Measurements from ENCODE around the gene KDM4B. TPM values are rescaled to one million over a fixed set of nuclear protein-coding genes. Genes with fewer than 3 reads are reported as not detected.
"Not testable (repeated sequence)": the region's sequence is repeated elsewhere in the genome, so short reads cannot be mapped to it uniquely, and the experiment has no call there.

The KDM4B gene
- total RNA-seq, 2 donors from 2014 or later = 57.0 to 63.1 TPM

- H3K27me3 Mint-ChIP-seq = no peaks in the 10 kb centered on the region
- ATAC-seq (no peak), DNase-seq (ENCODE audit: low spot score) (peak; percentile 61)
- no peaks in the 10 kb centered on the region for H3K36me3 Mint-ChIP-seq
- no peak overlapping the region for H3K27ac Mint-ChIP-seq
- no peak overlapping the region for H3K4me3 Mint-ChIP-seq
- H3K9me3 Mint-ChIP-seq = no peaks in the 10 kb centered on the region
- H3K4me1 Mint-ChIP-seq (ENCODE audit: low read depth in 2 of 2) = peaks cover 0 to 5% of the 10 kb centered on the region in 2 donors
Observed at GRCh38 chr19:5150902-5151741, 182.2 kb downstream of the KDM4B start.

- Mint-ChIP-seq H3K27ac (no peak overlapping the region), H3K4me1 (ENCODE audit: low read depth in 2 of 2) (peaks cover 0 to 1% of the 10 kb centered on the region in 2 donors), H3K9me3 (no peaks in the 10 kb centered on the region), H3K4me3 (no peak overlapping the region), H3K27me3 (no peaks in the 10 kb centered on the region), H3K36me3 (no peaks in the 10 kb centered on the region)
- DNase-seq (ENCODE audit: low spot score) = peak; percentile 44
- no peak for ATAC-seq
Observed at GRCh38 chr19:5152013-5152763, 183.3 kb downstream of the KDM4B start.

- Mint-ChIP-seq H3K9me3 (no peaks in the 10 kb centered on the region), H3K27ac (no peak overlapping the region), H3K4me1 (ENCODE audit: low read depth in 2 of 2) (no peaks in the 10 kb centered on the region), H3K27me3 (no peaks in the 10 kb centered on the region), H3K36me3 (no peaks in the 10 kb centered on the region), H3K4me3 (no peak overlapping the region)
- ATAC-seq = no peak
- DNase-seq (ENCODE audit: low spot score) = peak; percentile 32
Observed at GRCh38 chr19:5152767-5153532, 184.0 kb downstream of the KDM4B start.

- no peaks in the 10 kb centered on the region for H3K27me3 Mint-ChIP-seq
- H3K4me1 Mint-ChIP-seq (ENCODE audit: low read depth in 2 of 2) = no peaks in the 10 kb centered on the region
- no peak overlapping the region for H3K27ac Mint-ChIP-seq
- no peaks in the 10 kb centered on the region for H3K9me3 Mint-ChIP-seq
- no peak for ATAC-seq
- no peak overlapping the region for H3K4me3 Mint-ChIP-seq
- H3K36me3 Mint-ChIP-seq = no peaks in the 10 kb centered on the region
- DNase-seq (ENCODE audit: low spot score) = no peak
Observed at GRCh38 chr19:5153601-5154128, 184.8 kb downstream of the KDM4B start.

GRCh38 chr19:5154129-5154798 lies 185.4 kb downstream of the KDM4B start:
- DNase-seq (ENCODE audit: low spot score) = no peak
- Mint-ChIP-seq H3K4me1 (ENCODE audit: low read depth in 2 of 2) (no peaks in the 10 kb centered on the region), H3K36me3 (no peaks in the 10 kb centered on the region), H3K9me3 (no peaks in the 10 kb centered on the region), H3K27ac (no peak overlapping the region), H3K27me3 (no peaks in the 10 kb centered on the region), H3K4me3 (no peak overlapping the region)
- ATAC-seq = peak in 1 of 2 donors; percentile 33

GRCh38 chr19:5154799-5155426 lies 186.0 kb downstream of the KDM4B start:
- no peaks in the 10 kb centered on the region for H3K4me1 Mint-ChIP-seq (ENCODE audit: low read depth in 2 of 2)
- no peaks in the 10 kb centered on the region for H3K36me3 Mint-ChIP-seq
- H3K9me3 Mint-ChIP-seq = no peaks in the 10 kb centered on the region
- H3K4me3 Mint-ChIP-seq = no peak overlapping the region
- DNase-seq (ENCODE audit: low spot score) = no peak
- no peaks in the 10 kb centered on the region for H3K27me3 Mint-ChIP-seq
- no peak for ATAC-seq
- H3K27ac Mint-ChIP-seq = no peak overlapping the region

- Mint-ChIP-seq H3K36me3 (no peaks in the 10 kb centered on the region), H3K4me1 (ENCODE audit: low read depth in 2 of 2) (no peaks in the 10 kb centered on the region), H3K9me3 (no peaks in the 10 kb centered on the region), H3K27me3 (no peaks in the 10 kb centered on the region), H3K27ac (no peak overlapping the region), H3K4me3 (no peak overlapping the region)
- DNase-seq (ENCODE audit: low spot score) = no peak
- no peak for ATAC-seq
Observed at GRCh38 chr19:5155586-5156210, 186.8 kb downstream of the KDM4B start.

- no peak for ATAC-seq
- H3K4me1 Mint-ChIP-seq (ENCODE audit: low read depth in 2 of 2) = no peaks in the 10 kb centered on the region
Observed at GRCh38 chr19:5156231-5156986, 187.5 kb downstream of the KDM4B start.

GRCh38 chr19:5157186-5157585 lies 188.3 kb downstream of the KDM4B start:
- Mint-ChIP-seq H3K27ac (no peak overlapping the region), H3K36me3 (no peaks in the 10 kb centered on the region), H3K4me3 (no peak overlapping the region), H3K27me3 (no peaks in the 10 kb centered on the region), H3K4me1 (ENCODE audit: low read depth in 2 of 2) (no peaks in the 10 kb centered on the region), H3K9me3 (no peaks in the 10 kb centered on the region)
- DNase-seq (ENCODE audit: low spot score) (no peak), ATAC-seq (no peak)

More at GRCh38 chr19:5156231-5156986, 187.5 kb downstream of the KDM4B start:
- Mint-ChIP-seq H3K9me3 (no peaks in the 10 kb centered on the region), H3K36me3 (no peaks in the 10 kb centered on the region), H3K27me3 (no peaks in the 10 kb centered on the region), H3K4me3 (no peak overlapping the region), H3K27ac (no peak overlapping the region)
- DNase-seq (ENCODE audit: low spot score) = no peak

GRCh38 chr19:5158549-5159134 lies 189.7 kb downstream of the KDM4B start:
- not testable (repeated sequence) for H3K27me3 Mint-ChIP-seq; H3K27ac Mint-ChIP-seq; H3K4me3 Mint-ChIP-seq; ATAC-seq; H3K36me3 Mint-ChIP-seq; DNase-seq (ENCODE audit: low spot score); H3K4me1 Mint-ChIP-seq (ENCODE audit: low read depth in 2 of 2); H3K9me3 Mint-ChIP-seq

GRCh38 chr19:5160158-5160795 lies 191.4 kb downstream of the KDM4B start:
- not testable (repeated sequence) for ATAC-seq; H3K27ac Mint-ChIP-seq; DNase-seq (ENCODE audit: low spot score); H3K36me3 Mint-ChIP-seq; H3K27me3 Mint-ChIP-seq; H3K4me1 Mint-ChIP-seq (ENCODE audit: low read depth in 2 of 2); H3K4me3 Mint-ChIP-seq; H3K9me3 Mint-ChIP-seq

Measured in natural killer cell treated with Interleukin-12 subunit alpha and Interleukin-12 subunit beta and Interleukin-15 and Interleukin-18, amount 100 ng/mL, for 72 hours (primary cell).